ENCODE results near the gene TRAF5.
"Not testable (repeated sequence)": the region's sequence is repeated elsewhere in the genome, so short reads cannot be mapped to it uniquely, and the experiment has no call there.

TRAF5 gene

GRCh38 chr1:211386921-211387320 lies 60.3 kb downstream of the TRAF5 start:
- no peak for TF ChIP-seq CTCF (conservative IDR thresholded peaks at IDR 0.05; ENCODE audit: low read depth, low read length)
- H3K4me3 ChIP-seq (ENCODE audit: low read length), result no peak overlapping the region
- DNase-seq (ENCODE audit: low read depth), result peak; percentile 81

- not testable (repeated sequence) for H3K4me3 ChIP-seq (ENCODE audit: low read length); DNase-seq (ENCODE audit: low read depth)
Measured at GRCh38 chr1:211390829-211391228, 64.2 kb downstream of the TRAF5 start.

- no peak for DNase-seq (ENCODE audit: low read depth)
- H3K4me3 ChIP-seq (ENCODE audit: low read length), result no peak overlapping the region
- no peak for TF ChIP-seq CTCF (conservative IDR thresholded peaks at IDR 0.05; ENCODE audit: low read depth, low read length)
Measured at GRCh38 chr1:211393203-211393602, 66.6 kb downstream of the TRAF5 start.

- H3K4me3 ChIP-seq (ENCODE audit: low read length); DNase-seq (ENCODE audit: low read depth): not testable (repeated sequence)
Measured at GRCh38 chr1:211398266-211398930, 71.8 kb downstream of the TRAF5 start.

- not testable (repeated sequence) for DNase-seq (ENCODE audit: low read depth); H3K4me3 ChIP-seq (ENCODE audit: low read length)
Measured at GRCh38 chr1:211399851-211400393, 73.3 kb downstream of the TRAF5 start.

- DNase-seq (ENCODE audit: low read depth); H3K4me3 ChIP-seq (ENCODE audit: low read length): not testable (repeated sequence)
Measured at GRCh38 chr1:211401751-211402150, 75.1 kb downstream of the TRAF5 start.

GRCh38 chr1:211406086-211406485 lies 79.5 kb downstream of the TRAF5 start:
- not testable (repeated sequence) for DNase-seq (ENCODE audit: low read depth); H3K4me3 ChIP-seq (ENCODE audit: low read length)

- H3K4me3 ChIP-seq (ENCODE audit: low read length); DNase-seq (ENCODE audit: low read depth): not testable (repeated sequence)
Measured at GRCh38 chr1:211407749-211408148, 81.1 kb downstream of the TRAF5 start.

GRCh38 chr1:211411639-211412038 lies 85.0 kb downstream of the TRAF5 start:
- no peak for DNase-seq (ENCODE audit: low read depth)
- no peak overlapping the region for H3K4me3 ChIP-seq (ENCODE audit: low read length)
- no peak for TF ChIP-seq CTCF (conservative IDR thresholded peaks at IDR 0.05; ENCODE audit: low read depth, low read length)

GRCh38 chr1:211415700-211416099 lies 89.1 kb downstream of the TRAF5 start:
- TF ChIP-seq CTCF (conservative IDR thresholded peaks at IDR 0.05; ENCODE audit: low read depth, low read length), result no peak

More at GRCh38 chr1:211415700-211416099, 89.1 kb downstream of the TRAF5 start:
- DNase-seq (ENCODE audit: low read depth), result no peak
- peak overlapping the region; percentile 17 for H3K4me3 ChIP-seq (ENCODE audit: low read length)
